ENCODE measurements around the gene TYRP1.

The TYRP1 gene

GRCh38 chr9:12680757-12681156 is 12.4 kb upstream of the TYRP1 start:
- H3K27me3 ChIP-seq (ENCODE audit: insufficient read depth, low read length, poor library complexity, severe bottlenecking) = no peaks in the 10 kb centered on the region
- no peaks in the 10 kb centered on the region for H3K9me2 ChIP-seq (replicated peaks; ENCODE audit: low read depth, low read length)
- no peak overlapping the region for H3K4me3 ChIP-seq (ENCODE audit: low read length, poor library complexity, severe bottlenecking)
- H3K9ac ChIP-seq (ENCODE audit: low read depth, low read length, poor library complexity, severe bottlenecking) = no peak overlapping the region
- no peaks in the 10 kb centered on the region for H3K9me3 ChIP-seq (ENCODE audit: insufficient read depth, low read depth, low read length)
- no peaks in the 10 kb centered on the region for H3K79me2 ChIP-seq (ENCODE audit: insufficient read depth, low read length)
- no peaks in the 10 kb centered on the region for H3K4me1 ChIP-seq (ENCODE audit: insufficient read depth, low read length, poor library complexity, severe bottlenecking)
- no peak overlapping the region for H3K4me2 ChIP-seq (ENCODE audit: low read depth, low read length, poor library complexity, severe bottlenecking)
- no peaks in the 10 kb centered on the region for H3F3A ChIP-seq (ENCODE audit: low read depth)
- 0 out of 2 replicates have a peak overlapping the region, but pooled peaks have one; percentile 20 for H2AFZ ChIP-seq (ENCODE audit: low read length)
- TF ChIP-seq CTCF (conservative IDR thresholded peaks at IDR 0.05; ENCODE audit: low read length) (no peak), EZH2phosphoT487 (IDR thresholded peaks at IDR 0.05; ENCODE audit: borderline replicate concordance) (no peak)
- H3K36me3 ChIP-seq (ENCODE audit: insufficient read depth, low read length) = no peaks in the 10 kb centered on the region
- no peaks in the 10 kb centered on the region for H4K20me1 ChIP-seq (ENCODE audit: insufficient read depth, low read length, poor library complexity, severe bottlenecking)

- Histone ChIP-seq H3K4me2 (ENCODE audit: low read depth, low read length, poor library complexity, severe bottlenecking) (no peak overlapping the region), H3K27me3 (ENCODE audit: insufficient read depth, low read length, poor library complexity, severe bottlenecking) (no peaks in the 10 kb centered on the region), H3K9me3 (ENCODE audit: insufficient read depth, low read depth, low read length) (no peaks in the 10 kb centered on the region), H3K4me3 (ENCODE audit: low read length, poor library complexity, severe bottlenecking) (no peak overlapping the region), H4K20me1 (ENCODE audit: insufficient read depth, low read length, poor library complexity, severe bottlenecking) (no peaks in the 10 kb centered on the region), H3F3A (ENCODE audit: low read depth) (no peaks in the 10 kb centered on the region), H3K36me3 (ENCODE audit: insufficient read depth, low read length) (no peaks in the 10 kb centered on the region), H2AFZ (ENCODE audit: low read length) (no peak overlapping the region), H3K79me2 (ENCODE audit: insufficient read depth, low read length) (no peaks in the 10 kb centered on the region), H3K4me1 (ENCODE audit: insufficient read depth, low read length, poor library complexity, severe bottlenecking) (no peaks in the 10 kb centered on the region), H3K9ac (ENCODE audit: low read depth, low read length, poor library complexity, severe bottlenecking) (no peak overlapping the region), H3K9me2 (replicated peaks; ENCODE audit: low read depth, low read length) (no peaks in the 10 kb centered on the region)
- TF ChIP-seq CTCF (conservative IDR thresholded peaks at IDR 0.05; ENCODE audit: low read length) (no peak), EZH2phosphoT487 (IDR thresholded peaks at IDR 0.05; ENCODE audit: borderline replicate concordance) (no peak)
These were observed 11.6 kb upstream of the TYRP1 start for GRCh38 chr9:12681620-12682019.

GRCh38 chr9:12684974-12685373 is 8.2 kb upstream of the TYRP1 start:
- Histone ChIP-seq H4K20me1 (ENCODE audit: insufficient read depth, low read length, poor library complexity, severe bottlenecking) (no peaks in the 10 kb centered on the region), H3K9me2 (replicated peaks; ENCODE audit: low read depth, low read length) (no peaks in the 10 kb centered on the region), H3K9me3 (ENCODE audit: insufficient read depth, low read depth, low read length) (no peaks in the 10 kb centered on the region), H2AFZ (ENCODE audit: low read length) (peak overlapping the region; percentile 35; the same call in 1 of the 2 replicates), H3K4me3 (ENCODE audit: low read length, poor library complexity, severe bottlenecking) (no peak overlapping the region), H3K79me2 (ENCODE audit: insufficient read depth, low read length) (no peaks in the 10 kb centered on the region), H3K27me3 (ENCODE audit: insufficient read depth, low read length, poor library complexity, severe bottlenecking) (no peaks in the 10 kb centered on the region), H3K9ac (ENCODE audit: low read depth, low read length, poor library complexity, severe bottlenecking) (no peak overlapping the region), H3K4me1 (ENCODE audit: insufficient read depth, low read length, poor library complexity, severe bottlenecking) (peaks cover 18% of the 10 kb centered on the region), H3K4me2 (ENCODE audit: low read depth, low read length, poor library complexity, severe bottlenecking) (no peak overlapping the region), H3F3A (ENCODE audit: low read depth) (peaks cover 6% of the 10 kb centered on the region; the same call in 1 of the 2 replicates), H3K36me3 (ENCODE audit: insufficient read depth, low read length) (no peaks in the 10 kb centered on the region)
- TF ChIP-seq CTCF (conservative IDR thresholded peaks at IDR 0.05; ENCODE audit: low read length) (no peak), EZH2phosphoT487 (IDR thresholded peaks at IDR 0.05; ENCODE audit: borderline replicate concordance) (no peak)

Data from Loucy (cell line).